K562 (cell line): ENCODE data around the gene NABP1. TPM values are rescaled to one million over a fixed set of nuclear protein-coding genes. Genes with fewer than 3 reads are reported as not detected.

Source experiments
- ATAC-seq: fragments of 200-7000 bp; cut with Tn5 transposase; 3 replicates; pipeline ENCODE4 v1.9.1; 2020; ENCODE audit warnings: moderate library complexity
- BruUV-seq: library from RNA; stranded (reverse); fragments of 400-500 nt; replicated peaks from 2 replicates; lab custom pipeline; 2021; lab: Mats Ljungman, UMichigan
- CTCF ChIA-PET: fragments of 300-600 bp; formaldehyde crosslinking; extraction: SDS; loops from one replicate; lab custom pipeline; 2021; ENCODE audit warnings: low intra/inter-chr PET ratio; lab: Yijun Ruan, JAX
- POLR2A ChIA-PET: fragments of 300-600, 350-650 bp; sonication (Branson Sonifier 250); formaldehyde crosslinking; extraction: SDS; loops from one replicate; lab custom pipeline; 2021; ENCODE audit warnings: antibody characterized with exemption, inconsistent platforms; lab: Yijun Ruan, JAX
- DNase-seq, 4 experiments: peaks; one replicate each; pipeline versions ENCODE4 v3.0.0 to v3.0.0-alpha.2; 2011 to 2018; ENCODE audit warnings: low spot score in 3 of 4, mixed read lengths in 3 of 4; ENCODE audit errors: extremely low read depth in 1 of 4
- FAIRE-seq: peaks from 2 replicates; lab custom pipeline; 2011; peaks lifted over from hg19 to GRCh38; lab: Jason Lieb, UNC
- H2AFZ ChIP-seq: 2 replicates; pipeline ENCODE4 v1.6.0; 2011; ENCODE audit warnings: low read depth, low read length, control low read depth, inconsistent platforms
- H3K27ac ChIP-seq: fragments of 200-600 bp; 3 replicates; pipeline ENCODE4 v1.8.0; 2011; ENCODE audit warnings: low read depth, mild to moderate bottlenecking, control low read depth, inconsistent platforms, low read length, moderate library complexity, mixed read lengths; ENCODE audit errors: extremely low read depth
- H3K27me3 ChIP-seq, 2 experiments: fragments of 300-600 bp in 1 of 2; 2 replicates in 1 of 2; 3 replicates in 1 of 2; pipeline versions ENCODE4 v1.6.0 to v1.8.0; 2011; ENCODE audit warnings: inconsistent platforms in 2 of 2, low read length in 2 of 2, mild to moderate bottlenecking in 1 of 2, mixed read lengths in 1 of 2, moderate library complexity in 1 of 2; ENCODE audit not compliant: control insufficient read depth in 2 of 2, insufficient read depth in 2 of 2
- H3K36me3 ChIP-seq: fragments of 300-600 bp; 3 replicates; pipeline ENCODE4 v1.8.0; 2011; ENCODE audit warnings: mild to moderate bottlenecking, low read length, inconsistent platforms; ENCODE audit not compliant: control insufficient read depth, insufficient read depth
- H3K4me1 ChIP-seq, 2 experiments: fragments of 200-600 bp in 1 of 2; replicated peaks in 1 of 2; 2 replicates in 1 of 2; 3 replicates in 1 of 2; pipeline versions ENCODE4 v1.5.1 to v1.8.0; 2011; ENCODE audit warnings: inconsistent platforms in 2 of 2, low read length in 2 of 2, mild to moderate bottlenecking in 1 of 2, mixed read lengths in 1 of 2, moderate library complexity in 1 of 2; ENCODE audit not compliant: control insufficient read depth in 2 of 2, insufficient read depth in 2 of 2
- H3K4me2 ChIP-seq: 2 replicates; pipeline ENCODE4 v1.6.1; 2011; ENCODE audit warnings: low read length, control low read depth, inconsistent platforms, mixed read lengths; ENCODE audit not compliant: insufficient read depth
- H3K4me3 ChIP-seq: fragments of 200-600 bp; sonication (generic), shearing (Covaris generic); 2 replicates; pipeline ENCODE4 v1.5.1; 2016; ENCODE audit warnings: control low read depth, inconsistent platforms
- H3K79me2 ChIP-seq: fragments of 200-600 bp; 3 replicates; pipeline ENCODE4 v1.8.0; 2011; ENCODE audit warnings: low read length, inconsistent platforms; ENCODE audit not compliant: control insufficient read depth, insufficient read depth
- H3K9ac ChIP-seq, 2 experiments: 2 replicates each; pipeline versions ENCODE4 v1.6.0 to v1.6.1; 2011; ENCODE audit warnings: low read depth in 2 of 2, low read length in 2 of 2, control low read depth in 1 of 2, inconsistent platforms in 1 of 2, mild to moderate bottlenecking in 1 of 2, mixed read lengths in 1 of 2; ENCODE audit not compliant: insufficient read depth in 1 of 2
- H3K9me1 ChIP-seq: one replicate; pipeline ENCODE4 v1.6.0; 2011; ENCODE audit warnings: inconsistent platforms, mild to moderate bottlenecking, low read length, moderate library complexity; ENCODE audit not compliant: control insufficient read depth, insufficient read depth
- H3K9me3 ChIP-seq: replicated peaks from 2 replicates; pipeline ENCODE4 v1.5.1; 2011; ENCODE audit warnings: low read depth, low read length, inconsistent platforms; ENCODE audit not compliant: control insufficient read depth, insufficient read depth
- H4K20me1 ChIP-seq: replicated peaks from 2 replicates; pipeline ENCODE4 v1.6.1; 2011; ENCODE audit warnings: low read length, inconsistent platforms, mixed read lengths; ENCODE audit not compliant: control insufficient read depth, insufficient read depth
- ARHGAP35 ChIP-seq: fragments of 450-650 bp; IDR thresholded peaks from 2 replicates; pipeline ENCODE4 v1.6.1; 2018; ENCODE audit not compliant: partially characterized antibody
- C11orf30 ChIP-seq: fragments of 450-650 bp; IDR thresholded peaks from 2 replicates; pipeline ENCODE4 v1.6.1; 2016; ENCODE audit warnings: low read depth, mild to moderate bottlenecking
- CC2D1A ChIP-seq: fragments of 450-650 bp; IDR thresholded peaks from 2 replicates; pipeline ENCODE4 v1.6.1; 2017; ENCODE audit warnings: mild to moderate bottlenecking
- CLOCK ChIP-seq: fragments of 250-450 bp; sonication (Bioruptor Pico); IDR thresholded peaks from 2 replicates; pipeline ENCODE4 v1.4.0; 2020; ENCODE audit warnings: mild to moderate bottlenecking, moderate library complexity, borderline replicate concordance
- DPF2 ChIP-seq: fragments of 450-650 bp; IDR thresholded peaks from 2 replicates; pipeline ENCODE4 v1.6.1; 2016
- E2F3 ChIP-seq: fragments of 250-450 bp; sonication (Bioruptor Pico); IDR thresholded peaks from 2 replicates; pipeline ENCODE4 v1.4.0; 2020; ENCODE audit warnings: mild to moderate bottlenecking
- HSF4 ChIP-seq: fragments of 250-450 bp; sonication (Bioruptor Pico); IDR thresholded peaks from 2 replicates; pipeline ENCODE4 v2.1.2; 2022; ENCODE audit warnings: mild to moderate bottlenecking, moderate library complexity, borderline replicate concordance
- KAT2B ChIP-seq: IDR thresholded peaks from one replicate; pipeline ENCODE4 v1.6.1; 2012; ENCODE audit warnings: low read depth, mild to moderate bottlenecking, control low read depth, inconsistent platforms, low read length, moderate library complexity
- KLF10 ChIP-seq: fragments of 250-450 bp; sonication (Bioruptor Pico); IDR thresholded peaks from 2 replicates; pipeline ENCODE4 v1.6.1; 2021; ENCODE audit warnings: matching md5 sums
- MCM7 ChIP-seq, 2 experiments: fragments of 450-650 bp; IDR thresholded peaks; 2 replicates each; pipeline ENCODE4 v1.6.1; 2016 to 2018
- NCOA4 ChIP-seq: fragments of 450-650 bp; IDR thresholded peaks from 2 replicates; pipeline ENCODE4 v1.6.1; 2018; ENCODE audit warnings: mild to moderate bottlenecking; ENCODE audit not compliant: partially characterized antibody
- NR3C1 ChIP-seq: sonication (generic); formaldehyde crosslinking; IDR thresholded peaks from 2 replicates; pipeline ENCODE4 v1.8.1; 2022; ENCODE audit warnings: missing genetic modification reagents
- PKNOX1 ChIP-seq: fragments of 450-650 bp; IDR thresholded peaks from 2 replicates; pipeline ENCODE4 v1.6.1; 2016
- PTTG1 ChIP-seq: fragments of 450-650 bp; IDR thresholded peaks from 2 replicates; pipeline ENCODE4 v1.6.1; 2016; ENCODE audit warnings: low read depth, mild to moderate bottlenecking, missing genetic modification characterization, missing compliant biosample characterization
- RNF219 ChIP-seq: fragments of 250-450 bp; sonication (Bioruptor Pico); IDR thresholded peaks from 2 replicates; pipeline ENCODE4 v1.5.0; 2022; ENCODE audit warnings: mild to moderate bottlenecking
- TGIF2 ChIP-seq: sonication (generic); formaldehyde crosslinking; IDR thresholded peaks from 2 replicates; pipeline ENCODE4 v1.8.1; 2022; ENCODE audit warnings: mild to moderate bottlenecking, missing genetic modification reagents, moderate library complexity
- ZBTB43 ChIP-seq: sonication (generic); formaldehyde crosslinking; IDR thresholded peaks from 2 replicates; pipeline ENCODE4 v1.8.0; 2023; ENCODE audit warnings: mild to moderate bottlenecking, missing genetic modification reagents
- ZNF217 ChIP-seq: sonication (generic); formaldehyde crosslinking; IDR thresholded peaks from 2 replicates; pipeline ENCODE4 v1.8.0; 2022; ENCODE audit warnings: mild to moderate bottlenecking, missing genetic modification reagents
- WGBS: fragments of 100-300 bp; shearing (Covaris generic); methylation state at CpG from one replicate; pipeline ENCODE4 v1.1.6; 2016; ENCODE audit warnings: low coverage, mixed read lengths; ENCODE audit not compliant: insufficient coverage; ENCODE audit errors: missing lambda C conversion rate; 5-methylcytosine and 5-hydroxymethylcytosine counted together
- in situ Hi-C: fragments of 300-500 bp; cut with MboI; formaldehyde crosslinking; loops from 4 replicates; pipeline ENCODE4 v1.15.0; 2018; ENCODE audit warnings: inconsistent platforms, mixed read lengths
- intact Hi-C: fragments of 100-400 bp; cut with micrococcal nuclease; formaldehyde crosslinking; loops from 2 replicates; pipeline ENCODE4 v1.14.2; 2022
- polyA plus RNA-seq, 8 experiments: library from polyadenylated mRNA; depleted of rRNA in 4 of 8; stranded (reverse) in 5 of 8; unstranded in 3 of 8; fragments of >200 nt; fragmentation: Nextera tagmentation in 2 of 8; fragmentation: Illumina TruSeq in 1 of 8; extraction: Ambion mirVana in 2 of 8; extraction: Trizol in 1 of 8; gene quantifications; 2 replicates each; pipeline versions ENCODE4 v1.2.1 to v1.2.3, GENCODE V29; 2011 to 2014; ENCODE audit warnings: inconsistent platforms in 1 of 8, missing spikeins in 1 of 8
- total RNA-seq, 7 experiments: library from RNA; depleted of rRNA in 6 of 7; stranded (reverse); fragments of >200 nt in 6 of 7; fragmentation: Illumina TruSeq in 2 of 7; extraction: Trizol in 2 of 7; gene quantifications; 2 replicates each; pipeline versions ENCODE4 v1.2.1 to v1.2.3, GENCODE V29; 2011 to 2021; ENCODE audit warnings: low replicate concordance in 1 of 7

Gene NABP1
- total and polyA plus RNA-seq, 9 of the 15 experiments (the other 6 are each of a cell fraction or from before 2014, with no cell fraction given), result 12.8 to 44.0 (median 20.2) TPM

- BruUV-seq, result no TSS peak
- Histone ChIP-seq H3K9me3 (no peaks in the 10 kb centered on the region; the same call in 1 of the 2 replicates), H2AFZ (no peak overlapping the region), H3K27ac (no peak overlapping the region), H3K27me3 (no peaks in the 10 kb centered on the region), H3K36me3 (no peaks in the 10 kb centered on the region), H3K4me1 (peaks cover 0 to 2% of the 10 kb centered on the region in 2 experiments; a peak in 2 of 5 replicates), H3K9me1 (no peaks in the 10 kb centered on the region), H3K4me2 (no peak overlapping the region)
- CTCF ChIA-PET, result no interaction called here
- POLR2A ChIA-PET, result interaction anchor here (1.0 to 2.4 kb wide), 2 partner anchors 10 to 16 kb away, joined by 3 to 6 read pairs; no protein-coding TSS in a partner anchor
- ATAC-seq, result no peak
- no peak for DNase-seq
- 23% methylated on average over 2 of the region's 2 CpGs for WGBS
- TF ChIP-seq ZBTB43 (CRISPR knock-in tag), result no peak
- TF ChIP-seq TGIF2 (CRISPR knock-in tag), result no peak
- TF ChIP-seq MCM7 (IDR thresholded peaks at IDR 0.05), result no peak
- TF ChIP-seq CC2D1A, result no peak
- no peak for TF ChIP-seq C11orf30
- TF ChIP-seq NR3C1 (CRISPR knock-in tag), result no peak
- TF ChIP-seq KAT2B, result no peak
- no peak for TF ChIP-seq E2F3 (CRISPR knock-in tag)
- no peak for TF ChIP-seq NCOA4
- no peak for TF ChIP-seq ZNF217 (CRISPR knock-in tag)
- TF ChIP-seq HSF4, result no peak
- no peak for TF ChIP-seq RNF219
- no peak for TF ChIP-seq PKNOX1
- no peak for TF ChIP-seq PTTG1 (tag)
- no peak for TF ChIP-seq CLOCK (CRISPR knock-in tag)
- no peak for TF ChIP-seq DPF2
- TF ChIP-seq KLF10 (CRISPR knock-in tag), result no peak
- TF ChIP-seq ARHGAP35, result no peak
- TF ChIP-seq, all 486 proteins: peak for 0
- no peak for FAIRE-seq
- in situ Hi-C loops (no loop called here), intact Hi-C loops (no loop called here)
- Histone ChIP-seq H4K20me1 (no peaks in the 10 kb centered on the region), H3K4me3 (no peak overlapping the region), H3K9ac (no peak overlapping the region), H3K79me2 (no peaks in the 10 kb centered on the region)
Measured at GRCh38 chr2:191707542-191707941, 29.6 kb downstream of the NABP1 start.
